Loucy (cell line): ENCODE measurements around the gene LRRC43.

Experiments
- EZH2phosphoT487 ChIP-seq: fragments of 200-600 bp; IDR thresholded peaks from 2 replicates; pipeline ENCODE4 v1.6.1; 2018; ENCODE audit warnings: antibody characterized with exemption, mild to moderate bottlenecking, moderate library complexity, borderline replicate concordance
- TF ChIP-seq, protein P1 (sequence below): fragments of 200-600 bp; sonication (generic); conservative IDR thresholded peaks from 2 replicates; pipeline ENCODE4 v1.5.1; 2014; ENCODE audit warnings: mild to moderate bottlenecking, antibody characterized with exemption, low read length

DNA sequence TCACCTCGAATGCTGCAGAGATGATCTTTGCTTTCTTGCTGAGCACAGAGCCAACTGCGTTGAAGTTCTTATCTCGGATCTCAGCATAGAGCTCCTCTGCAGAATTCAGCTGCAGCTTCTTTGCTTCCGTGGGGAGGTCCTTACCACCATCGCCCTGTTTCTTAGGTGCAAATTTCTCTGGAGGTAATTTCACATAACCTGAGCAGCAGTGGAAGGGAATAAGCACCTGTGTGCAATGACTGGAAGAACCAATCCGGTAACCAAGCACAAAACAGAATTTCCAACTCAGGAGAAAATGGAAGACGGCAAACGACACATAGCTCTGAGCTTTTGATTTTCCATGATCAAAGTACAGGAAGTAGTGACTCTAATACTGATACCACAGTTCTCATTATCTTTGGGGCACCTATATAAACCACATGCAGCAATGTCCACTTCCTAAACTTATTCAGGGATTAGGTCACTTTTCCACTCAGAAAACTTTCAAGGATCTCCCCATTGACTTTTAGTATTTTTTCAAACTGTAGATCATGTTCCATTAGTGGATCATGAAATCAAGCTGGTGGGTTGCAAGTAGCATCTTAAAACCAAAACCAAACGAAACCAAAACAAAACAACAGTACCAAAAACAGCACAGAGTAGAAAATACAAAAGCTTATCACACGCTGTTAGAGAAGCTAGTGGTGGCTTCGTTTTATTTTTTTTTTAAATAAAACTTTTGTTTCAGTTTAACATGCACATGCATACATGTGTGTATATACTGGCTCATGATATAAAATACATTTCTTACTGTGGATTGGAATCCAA, 61.8 kb downstream of the LRRC43 start:
- no peak for TF ChIP-seq EZH2phosphoT487
- TF ChIP-seq, protein P1, sequence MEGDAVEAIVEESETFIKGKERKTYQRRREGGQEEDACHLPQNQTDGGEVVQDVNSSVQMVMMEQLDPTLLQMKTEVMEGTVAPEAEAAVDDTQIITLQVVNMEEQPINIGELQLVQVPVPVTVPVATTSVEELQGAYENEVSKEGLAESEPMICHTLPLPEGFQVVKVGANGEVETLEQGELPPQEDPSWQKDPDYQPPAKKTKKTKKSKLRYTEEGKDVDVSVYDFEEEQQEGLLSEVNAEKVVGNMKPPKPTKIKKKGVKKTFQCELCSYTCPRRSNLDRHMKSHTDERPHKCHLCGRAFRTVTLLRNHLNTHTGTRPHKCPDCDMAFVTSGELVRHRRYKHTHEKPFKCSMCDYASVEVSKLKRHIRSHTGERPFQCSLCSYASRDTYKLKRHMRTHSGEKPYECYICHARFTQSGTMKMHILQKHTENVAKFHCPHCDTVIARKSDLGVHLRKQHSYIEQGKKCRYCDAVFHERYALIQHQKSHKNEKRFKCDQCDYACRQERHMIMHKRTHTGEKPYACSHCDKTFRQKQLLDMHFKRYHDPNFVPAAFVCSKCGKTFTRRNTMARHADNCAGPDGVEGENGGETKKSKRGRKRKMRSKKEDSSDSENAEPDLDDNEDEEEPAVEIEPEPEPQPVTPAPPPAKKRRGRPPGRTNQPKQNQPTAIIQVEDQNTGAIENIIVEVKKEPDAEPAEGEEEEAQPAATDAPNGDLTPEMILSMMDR: no peak
